WTC11 (cell line): ENCODE data around the gene EFNA5. TPM values are rescaled to one million over a fixed set of nuclear protein-coding genes. Genes with fewer than 3 reads are reported as not detected.

Experiments used
- ATAC-seq: fragments of 200-7000 bp; cut with Tn5 transposase; 2 replicates; pipeline ENCODE4 v1.10.0; 2021; ENCODE audit warnings: mild to moderate bottlenecking, moderate library complexity
- CTCF ChIA-PET: fragments of 300-600 bp; sonication (Branson Sonifier 250); formaldehyde crosslinking; loops from one replicate; lab custom pipeline; 2021; ENCODE audit warnings: antibody characterized with exemption; lab: Charles Lee
- POLR2A ChIA-PET: fragments of 350-600 bp; sonication (Branson Sonifier 250); formaldehyde crosslinking; loops from one replicate; lab custom pipeline; 2021; ENCODE audit warnings: antibody characterized with exemption; lab: Charles Lee
- DNase-seq: peaks from one replicate; pipeline ENCODE4 v3.0.0; 2021; ENCODE audit warnings: low spot score
- H3K27ac Mint-ChIP-seq: 2 replicates; pipeline ENCODE4 v1.8.0; 2021; ENCODE audit warnings: mixed read lengths
- H3K27me3 Mint-ChIP-seq: 2 replicates; pipeline ENCODE4 v1.8.0; 2021; ENCODE audit warnings: low read depth, mild to moderate bottlenecking, moderate library complexity, mixed read lengths
- H3K36me3 Mint-ChIP-seq: 2 replicates; pipeline ENCODE4 v1.8.0; 2021; ENCODE audit warnings: mixed read lengths
- H3K4me1 Mint-ChIP-seq: 2 replicates; pipeline ENCODE4 v1.8.0; 2022; ENCODE audit warnings: mixed read lengths
- H3K4me3 Mint-ChIP-seq: 2 replicates; pipeline ENCODE4 v1.8.0; 2021; ENCODE audit warnings: mild to moderate bottlenecking, moderate library complexity, mixed read lengths
- H3K9me3 Mint-ChIP-seq: 2 replicates; pipeline ENCODE4 v1.8.0; 2021; ENCODE audit warnings: mixed read lengths
- CBFB ChIP-seq: sonication (generic); formaldehyde crosslinking; IDR thresholded peaks from 2 replicates; pipeline ENCODE4 v1.8.1; 2022; ENCODE audit warnings: mild to moderate bottlenecking, low read depth, missing genetic modification reagents
- CREB1 ChIP-seq: sonication (generic); formaldehyde crosslinking; IDR thresholded peaks from 2 replicates; pipeline ENCODE4 v1.8.0; 2023; ENCODE audit warnings: mild to moderate bottlenecking, missing genetic modification reagents
- CREM ChIP-seq: sonication (generic); formaldehyde crosslinking; IDR thresholded peaks from 2 replicates; pipeline ENCODE4 v1.8.1; 2022; ENCODE audit warnings: mild to moderate bottlenecking, missing genetic modification reagents, moderate library complexity
- EMX1 ChIP-seq: fragments of 250-450 bp; sonication (Bioruptor Pico); IDR thresholded peaks from 2 replicates; pipeline ENCODE4 v1.8.0; 2021; ENCODE audit warnings: mild to moderate bottlenecking
- MYBL2 ChIP-seq: sonication (generic); formaldehyde crosslinking; IDR thresholded peaks from 2 replicates; pipeline ENCODE4 v1.8.1; 2023; ENCODE audit warnings: mild to moderate bottlenecking, moderate library complexity, missing genetic modification reagents
- NFYB ChIP-seq: sonication (generic); formaldehyde crosslinking; conservative IDR thresholded peaks from 2 replicates; pipeline ENCODE4 v1.8.0; 2022; ENCODE audit warnings: low read depth, missing genetic modification reagents
- NR1H2 ChIP-seq: sonication (generic); formaldehyde crosslinking; IDR thresholded peaks from 2 replicates; pipeline ENCODE4 v1.9.0; 2021; ENCODE audit warnings: mild to moderate bottlenecking, moderate library complexity, missing genetic modification reagents
- ZNF121 ChIP-seq: sonication (generic); formaldehyde crosslinking; IDR thresholded peaks from 2 replicates; pipeline ENCODE4 v1.8.0; 2023; ENCODE audit warnings: missing genetic modification reagents
- ZNF396 ChIP-seq: fragments of 250-450 bp; sonication (Bioruptor Pico); IDR thresholded peaks from 2 replicates; pipeline ENCODE4 v1.8.0; 2021; ENCODE audit warnings: mild to moderate bottlenecking, moderate library complexity, borderline replicate concordance
- ZNF416 ChIP-seq: fragments of 250-450 bp; sonication (Bioruptor Pico); IDR thresholded peaks from 2 replicates; pipeline ENCODE4 v1.9.0; 2021; ENCODE audit warnings: mild to moderate bottlenecking, inconsistent platforms
- ZNF671 ChIP-seq: fragments of 250-450 bp; sonication (Bioruptor Pico); IDR thresholded peaks from 2 replicates; pipeline ENCODE4 v1.8.0; 2021; ENCODE audit warnings: mild to moderate bottlenecking
- total RNA-seq: library from RNA; stranded (reverse); gene quantifications from 3 replicates; pipeline ENCODE4 v1.2.3, GENCODE V29; 2021
- TF ChIP-seq, protein P1 (sequence below): fragments of 200-600 bp; IDR thresholded peaks from 2 replicates; pipeline ENCODE4 v1.8.0; 2022; ENCODE audit warnings: antibody characterized with exemption
- TF ChIP-seq, protein P2 (sequence below): fragments of 250-450 bp; sonication (Bioruptor Pico); IDR thresholded peaks from 2 replicates; pipeline ENCODE4 v1.9.0; 2021; ENCODE audit warnings: moderate library complexity, mild to moderate bottlenecking, inconsistent platforms, borderline replicate concordance
- TF ChIP-seq, protein P3 (sequence below): sonication (generic); formaldehyde crosslinking; conservative IDR thresholded peaks from 2 replicates; pipeline ENCODE4 v1.8.1; 2023; ENCODE audit warnings: mild to moderate bottlenecking, low read depth, missing genetic modification reagents, moderate library complexity
- TF ChIP-seq, protein P4 (sequence below): sonication (generic); formaldehyde crosslinking; IDR thresholded peaks from 2 replicates; pipeline ENCODE4 v1.8.1; 2023; ENCODE audit warnings: mild to moderate bottlenecking, missing genetic modification reagents, borderline replicate concordance

Gene EFNA5
- total RNA-seq, 1 experiment from 2014 or later = 17.4 TPM

DNA sequence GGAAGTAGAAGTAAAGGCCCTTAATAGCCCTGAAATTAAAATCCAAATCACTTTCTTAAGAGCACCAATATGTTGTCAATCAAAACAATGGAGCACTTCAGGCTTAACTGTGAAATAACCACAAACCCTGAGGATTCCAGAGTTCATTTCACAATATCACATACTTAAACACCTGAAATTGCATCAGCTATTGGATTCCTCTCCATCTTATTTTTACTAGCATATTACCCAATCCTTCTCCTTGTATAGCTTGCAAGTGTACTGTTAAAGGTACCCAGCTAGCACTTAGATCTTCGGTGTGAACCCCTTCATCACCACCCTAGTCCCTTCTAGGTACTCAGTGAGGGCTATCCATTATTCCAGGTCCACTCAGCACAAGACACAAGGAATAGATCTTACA is 287.3 kb downstream of the EFNA5 start (continued):
- TF ChIP-seq, protein P1, sequence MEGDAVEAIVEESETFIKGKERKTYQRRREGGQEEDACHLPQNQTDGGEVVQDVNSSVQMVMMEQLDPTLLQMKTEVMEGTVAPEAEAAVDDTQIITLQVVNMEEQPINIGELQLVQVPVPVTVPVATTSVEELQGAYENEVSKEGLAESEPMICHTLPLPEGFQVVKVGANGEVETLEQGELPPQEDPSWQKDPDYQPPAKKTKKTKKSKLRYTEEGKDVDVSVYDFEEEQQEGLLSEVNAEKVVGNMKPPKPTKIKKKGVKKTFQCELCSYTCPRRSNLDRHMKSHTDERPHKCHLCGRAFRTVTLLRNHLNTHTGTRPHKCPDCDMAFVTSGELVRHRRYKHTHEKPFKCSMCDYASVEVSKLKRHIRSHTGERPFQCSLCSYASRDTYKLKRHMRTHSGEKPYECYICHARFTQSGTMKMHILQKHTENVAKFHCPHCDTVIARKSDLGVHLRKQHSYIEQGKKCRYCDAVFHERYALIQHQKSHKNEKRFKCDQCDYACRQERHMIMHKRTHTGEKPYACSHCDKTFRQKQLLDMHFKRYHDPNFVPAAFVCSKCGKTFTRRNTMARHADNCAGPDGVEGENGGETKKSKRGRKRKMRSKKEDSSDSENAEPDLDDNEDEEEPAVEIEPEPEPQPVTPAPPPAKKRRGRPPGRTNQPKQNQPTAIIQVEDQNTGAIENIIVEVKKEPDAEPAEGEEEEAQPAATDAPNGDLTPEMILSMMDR = no peak
- TF ChIP-seq NFYB (CRISPR knock-in tag) = no peak
- TF ChIP-seq ZNF121 (CRISPR knock-in tag) = no peak
- no peak for TF ChIP-seq EMX1 (CRISPR knock-in tag)
- TF ChIP-seq, protein P2, sequence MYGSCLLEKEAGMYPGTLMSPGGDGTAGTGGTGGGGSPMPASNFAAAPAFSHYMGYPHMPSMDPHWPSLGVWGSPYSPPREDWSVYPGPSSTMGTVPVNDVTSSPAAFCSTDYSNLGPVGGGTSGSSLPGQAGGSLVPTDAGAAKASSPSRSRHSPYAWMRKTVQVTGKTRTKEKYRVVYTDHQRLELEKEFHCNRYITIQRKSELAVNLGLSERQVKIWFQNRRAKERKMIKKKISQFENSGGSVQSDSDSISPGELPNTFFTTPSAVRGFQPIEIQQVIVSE = no peak
- TF ChIP-seq MYBL2 (CRISPR knock-in tag) = no peak
- TF ChIP-seq, protein P3, sequence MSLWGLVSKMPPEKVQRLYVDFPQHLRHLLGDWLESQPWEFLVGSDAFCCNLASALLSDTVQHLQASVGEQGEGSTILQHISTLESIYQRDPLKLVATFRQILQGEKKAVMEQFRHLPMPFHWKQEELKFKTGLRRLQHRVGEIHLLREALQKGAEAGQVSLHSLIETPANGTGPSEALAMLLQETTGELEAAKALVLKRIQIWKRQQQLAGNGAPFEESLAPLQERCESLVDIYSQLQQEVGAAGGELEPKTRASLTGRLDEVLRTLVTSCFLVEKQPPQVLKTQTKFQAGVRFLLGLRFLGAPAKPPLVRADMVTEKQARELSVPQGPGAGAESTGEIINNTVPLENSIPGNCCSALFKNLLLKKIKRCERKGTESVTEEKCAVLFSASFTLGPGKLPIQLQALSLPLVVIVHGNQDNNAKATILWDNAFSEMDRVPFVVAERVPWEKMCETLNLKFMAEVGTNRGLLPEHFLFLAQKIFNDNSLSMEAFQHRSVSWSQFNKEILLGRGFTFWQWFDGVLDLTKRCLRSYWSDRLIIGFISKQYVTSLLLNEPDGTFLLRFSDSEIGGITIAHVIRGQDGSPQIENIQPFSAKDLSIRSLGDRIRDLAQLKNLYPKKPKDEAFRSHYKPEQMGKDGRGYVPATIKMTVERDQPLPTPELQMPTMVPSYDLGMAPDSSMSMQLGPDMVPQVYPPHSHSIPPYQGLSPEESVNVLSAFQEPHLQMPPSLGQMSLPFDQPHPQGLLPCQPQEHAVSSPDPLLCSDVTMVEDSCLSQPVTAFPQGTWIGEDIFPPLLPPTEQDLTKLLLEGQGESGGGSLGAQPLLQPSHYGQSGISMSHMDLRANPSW (CRISPR knock-in tag) = no peak
- no peak for TF ChIP-seq NR1H2 (CRISPR knock-in tag)
- TF ChIP-seq, all 79 proteins: peak for 0

DNA sequence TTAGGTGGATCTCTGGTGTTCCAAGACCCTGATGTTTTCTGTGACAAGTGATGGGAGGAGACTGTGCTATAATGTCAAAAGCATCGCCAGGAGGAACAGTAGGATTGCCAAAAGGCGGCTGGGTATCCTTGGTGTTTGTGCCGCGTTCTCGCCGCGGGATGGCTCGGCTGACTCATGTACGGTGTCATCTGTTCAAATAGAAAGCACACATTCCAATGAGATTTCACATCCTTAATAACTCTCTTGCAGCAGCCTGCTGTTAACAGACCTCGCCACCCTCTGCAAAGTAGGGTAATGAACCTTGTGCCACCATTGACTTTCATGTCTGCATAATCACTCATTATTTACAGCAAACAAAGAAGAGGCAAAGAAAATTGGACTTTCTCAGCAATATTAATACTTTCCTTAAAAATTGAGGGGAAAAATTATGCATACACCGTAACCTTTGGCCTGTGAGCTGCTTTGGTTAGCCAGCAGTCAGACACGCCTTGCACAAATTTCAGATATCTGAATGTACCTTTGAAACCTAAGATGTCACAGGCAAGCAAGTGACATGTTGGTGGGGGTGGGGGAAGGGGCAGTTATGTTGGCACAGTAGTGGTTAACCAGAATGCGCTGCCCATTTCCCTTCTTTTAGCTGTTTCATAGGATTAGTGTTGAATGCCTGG is 289.4 kb downstream of the EFNA5 start:
- no peak for ATAC-seq
- Mint-ChIP-seq H3K36me3 (no peaks in the 10 kb centered on the region), H3K9me3 (no peaks in the 10 kb centered on the region), H3K27ac (no peak overlapping the region), H3K4me1 (peaks cover 26% of the 10 kb centered on the region), H3K27me3 (no peaks in the 10 kb centered on the region), H3K4me3 (no peak overlapping the region)
- CTCF ChIA-PET = no interaction called here
- no peak for DNase-seq
- POLR2A ChIA-PET = no interaction called here
- no peak for TF ChIP-seq ZNF671
- no peak for TF ChIP-seq CREB1 (CRISPR knock-in tag)
- TF ChIP-seq, protein P4, sequence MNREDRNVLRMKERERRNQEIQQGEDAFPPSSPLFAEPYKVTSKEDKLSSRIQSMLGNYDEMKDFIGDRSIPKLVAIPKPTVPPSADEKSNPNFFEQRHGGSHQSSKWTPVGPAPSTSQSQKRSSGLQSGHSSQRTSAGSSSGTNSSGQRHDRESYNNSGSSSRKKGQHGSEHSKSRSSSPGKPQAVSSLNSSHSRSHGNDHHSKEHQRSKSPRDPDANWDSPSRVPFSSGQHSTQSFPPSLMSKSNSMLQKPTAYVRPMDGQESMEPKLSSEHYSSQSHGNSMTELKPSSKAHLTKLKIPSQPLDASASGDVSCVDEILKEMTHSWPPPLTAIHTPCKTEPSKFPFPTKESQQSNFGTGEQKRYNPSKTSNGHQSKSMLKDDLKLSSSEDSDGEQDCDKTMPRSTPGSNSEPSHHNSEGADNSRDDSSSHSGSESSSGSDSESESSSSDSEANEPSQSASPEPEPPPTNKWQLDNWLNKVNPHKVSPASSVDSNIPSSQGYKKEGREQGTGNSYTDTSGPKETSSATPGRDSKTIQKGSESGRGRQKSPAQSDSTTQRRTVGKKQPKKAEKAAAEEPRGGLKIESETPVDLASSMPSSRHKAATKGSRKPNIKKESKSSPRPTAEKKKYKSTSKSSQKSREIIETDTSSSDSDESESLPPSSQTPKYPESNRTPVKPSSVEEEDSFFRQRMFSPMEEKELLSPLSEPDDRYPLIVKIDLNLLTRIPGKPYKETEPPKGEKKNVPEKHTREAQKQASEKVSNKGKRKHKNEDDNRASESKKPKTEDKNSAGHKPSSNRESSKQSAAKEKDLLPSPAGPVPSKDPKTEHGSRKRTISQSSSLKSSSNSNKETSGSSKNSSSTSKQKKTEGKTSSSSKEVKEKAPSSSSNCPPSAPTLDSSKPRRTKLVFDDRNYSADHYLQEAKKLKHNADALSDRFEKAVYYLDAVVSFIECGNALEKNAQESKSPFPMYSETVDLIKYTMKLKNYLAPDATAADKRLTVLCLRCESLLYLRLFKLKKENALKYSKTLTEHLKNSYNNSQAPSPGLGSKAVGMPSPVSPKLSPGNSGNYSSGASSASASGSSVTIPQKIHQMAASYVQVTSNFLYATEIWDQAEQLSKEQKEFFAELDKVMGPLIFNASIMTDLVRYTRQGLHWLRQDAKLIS (CRISPR knock-in tag) = no peak
- TF ChIP-seq CREM (CRISPR knock-in tag) = no peak
- TF ChIP-seq ZNF416 (CRISPR knock-in tag) = no peak
- no peak for TF ChIP-seq CBFB (CRISPR knock-in tag)

DNA sequence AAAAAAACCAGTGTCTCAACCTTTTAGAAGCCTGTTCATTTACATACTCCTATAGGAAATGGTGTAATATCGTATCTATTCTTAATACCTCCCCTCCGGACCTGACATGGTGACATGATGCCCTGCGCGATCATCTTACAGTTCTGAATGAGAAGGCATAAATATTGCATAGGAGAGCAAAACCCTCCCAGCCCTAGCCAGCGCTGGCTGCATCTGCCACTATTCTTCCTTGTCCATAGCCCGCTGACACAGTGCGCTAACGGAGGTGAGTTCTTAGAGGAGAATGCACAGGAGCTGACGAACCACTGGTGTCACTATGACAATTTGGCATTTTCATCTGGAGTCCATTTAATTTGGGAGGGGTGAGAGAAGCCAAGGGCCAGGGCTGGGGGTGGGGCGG is 290.1 kb downstream of the EFNA5 start:
- no peak for DNase-seq
- no peaks in the 10 kb centered on the region for H3K27me3 Mint-ChIP-seq
- CTCF ChIA-PET = no interaction called here
- no peaks in the 10 kb centered on the region for H3K9me3 Mint-ChIP-seq
- no peaks in the 10 kb centered on the region for H3K36me3 Mint-ChIP-seq
- no peak overlapping the region for H3K4me3 Mint-ChIP-seq
- ATAC-seq = no peak
- no peak for TF ChIP-seq ZNF396 (CRISPR knock-in tag)
- TF ChIP-seq, all 79 proteins: peak for 0
- Mint-ChIP-seq H3K27ac (no peak overlapping the region; the same call in 1 of the 2 replicates), H3K4me1 (peaks cover 23% of the 10 kb centered on the region)
- POLR2A ChIA-PET = no interaction called here
